ENCODE data around the gene SRRD.
A peak's percentile ranks its signal among the peaks of the same experiment; 100 is the strongest.

SRRD gene

GRCh38 chr22:26463688-26464087 lies 20.0 kb upstream of the SRRD start:
- Mint-ChIP-seq H3K4me3 (no peak overlapping the region), H3K27me3 (ENCODE audit: low read depth) (no peaks in the 10 kb centered on the region), H3K9me3 (no peaks in the 10 kb centered on the region), H3K36me3 (ENCODE audit: low read depth) (peaks cover 34% of the 10 kb centered on the region), H3K27ac (no peak overlapping the region), H3K4me1 (ENCODE audit: low read depth) (no peaks in the 10 kb centered on the region)

- H3K4me3 Mint-ChIP-seq = no peak overlapping the region
- H3K36me3 Mint-ChIP-seq (ENCODE audit: low read depth) = peaks cover 36% of the 10 kb centered on the region
- H3K27me3 Mint-ChIP-seq (ENCODE audit: low read depth) = no peaks in the 10 kb centered on the region
- no peaks in the 10 kb centered on the region for H3K9me3 Mint-ChIP-seq
- H3K27ac Mint-ChIP-seq = no peak overlapping the region
- no peaks in the 10 kb centered on the region for H3K4me1 Mint-ChIP-seq (ENCODE audit: low read depth)
Measured at GRCh38 chr22:26464312-26464711, 19.4 kb upstream of the SRRD start.

GRCh38 chr22:26466196-26466595 lies 17.5 kb upstream of the SRRD start:
- Mint-ChIP-seq H3K4me1 (ENCODE audit: low read depth) (no peaks in the 10 kb centered on the region), H3K36me3 (ENCODE audit: low read depth) (peaks cover 38% of the 10 kb centered on the region), H3K27ac (no peak overlapping the region), H3K27me3 (ENCODE audit: low read depth) (no peaks in the 10 kb centered on the region), H3K9me3 (no peaks in the 10 kb centered on the region), H3K4me3 (no peak overlapping the region)

- no peaks in the 10 kb centered on the region for H3K9me3 Mint-ChIP-seq
- H3K4me1 Mint-ChIP-seq (ENCODE audit: low read depth) = peaks cover 8% of the 10 kb centered on the region
- peaks cover 35% of the 10 kb centered on the region for H3K36me3 Mint-ChIP-seq (ENCODE audit: low read depth)
- no peak overlapping the region for H3K4me3 Mint-ChIP-seq
- no peak overlapping the region for H3K27ac Mint-ChIP-seq
- no peaks in the 10 kb centered on the region for H3K27me3 Mint-ChIP-seq (ENCODE audit: low read depth)
Measured at GRCh38 chr22:26470807-26471206, 12.9 kb upstream of the SRRD start.

- Mint-ChIP-seq H3K9me3 (no peaks in the 10 kb centered on the region), H3K27ac (no peak overlapping the region), H3K4me1 (ENCODE audit: low read depth) (peaks cover 9% of the 10 kb centered on the region), H3K4me3 (no peak overlapping the region), H3K36me3 (ENCODE audit: low read depth) (peaks cover 33% of the 10 kb centered on the region), H3K27me3 (ENCODE audit: low read depth) (no peaks in the 10 kb centered on the region)
Measured at GRCh38 chr22:26471522-26471921, 12.2 kb upstream of the SRRD start.

GRCh38 chr22:26474682-26475081 lies 9.0 kb upstream of the SRRD start:
- Mint-ChIP-seq H3K9me3 (no peaks in the 10 kb centered on the region), H3K36me3 (ENCODE audit: low read depth) (peaks cover 26% of the 10 kb centered on the region), H3K27ac (peak overlapping the region; percentile 38)

GRCh38 chr22:26476705-26477340 lies 6.9 kb upstream of the SRRD start:
- Mint-ChIP-seq H3K9me3 (no peaks in the 10 kb centered on the region), H3K36me3 (ENCODE audit: low read depth) (peaks cover 23% of the 10 kb centered on the region), H3K27ac (peak overlapping the region; percentile 46), H3K27me3 (ENCODE audit: low read depth) (no peaks in the 10 kb centered on the region), H3K4me1 (ENCODE audit: low read depth) (peaks cover 50% of the 10 kb centered on the region), H3K4me3 (peak overlapping the region; percentile 31)

More at GRCh38 chr22:26474682-26475081, 9.0 kb upstream of the SRRD start:
- H3K4me3 Mint-ChIP-seq = no peak overlapping the region
- H3K27me3 Mint-ChIP-seq (ENCODE audit: low read depth) = no peaks in the 10 kb centered on the region
- H3K4me1 Mint-ChIP-seq (ENCODE audit: low read depth) = peaks cover 32% of the 10 kb centered on the region

GRCh38 chr22:26477341-26477731 lies 6.3 kb upstream of the SRRD start:
- H3K4me3 Mint-ChIP-seq = peak overlapping the region; percentile 57
- H3K9me3 Mint-ChIP-seq = no peaks in the 10 kb centered on the region
- H3K27me3 Mint-ChIP-seq (ENCODE audit: low read depth) = no peaks in the 10 kb centered on the region
- H3K27ac Mint-ChIP-seq = peak overlapping the region; percentile 60
- peaks cover 55% of the 10 kb centered on the region for H3K4me1 Mint-ChIP-seq (ENCODE audit: low read depth)
- H3K36me3 Mint-ChIP-seq (ENCODE audit: low read depth) = peaks cover 23% of the 10 kb centered on the region

- peaks cover 61% of the 10 kb centered on the region for H3K4me1 Mint-ChIP-seq (ENCODE audit: low read depth)
- H3K27me3 Mint-ChIP-seq (ENCODE audit: low read depth) = no peaks in the 10 kb centered on the region
- H3K4me3 Mint-ChIP-seq = peak overlapping the region; percentile 82
- H3K36me3 Mint-ChIP-seq (ENCODE audit: low read depth) = peaks cover 19% of the 10 kb centered on the region
- peak overlapping the region; percentile 87 for H3K27ac Mint-ChIP-seq
- no peaks in the 10 kb centered on the region for H3K9me3 Mint-ChIP-seq
Measured at GRCh38 chr22:26479043-26479791, 4.5 kb upstream of the SRRD start.

- peaks cover 13% of the 10 kb centered on the region for H3K36me3 Mint-ChIP-seq (ENCODE audit: low read depth)
- H3K4me3 Mint-ChIP-seq = peak overlapping the region; percentile 82
- H3K9me3 Mint-ChIP-seq = no peaks in the 10 kb centered on the region
- H3K4me1 Mint-ChIP-seq (ENCODE audit: low read depth) = peaks cover 62% of the 10 kb centered on the region
- peak overlapping the region; percentile 87 for H3K27ac Mint-ChIP-seq
- no peaks in the 10 kb centered on the region for H3K27me3 Mint-ChIP-seq (ENCODE audit: low read depth)
Measured at GRCh38 chr22:26479792-26480610, 3.7 kb upstream of the SRRD start.

- Mint-ChIP-seq H3K36me3 (ENCODE audit: low read depth) (peaks cover 13% of the 10 kb centered on the region), H3K4me1 (ENCODE audit: low read depth) (peaks cover 68% of the 10 kb centered on the region), H3K9me3 (no peaks in the 10 kb centered on the region), H3K27ac (peak overlapping the region; percentile 87), H3K4me3 (peak overlapping the region; percentile 61), H3K27me3 (ENCODE audit: low read depth) (no peaks in the 10 kb centered on the region)
Measured at GRCh38 chr22:26480611-26480932, 3.1 kb upstream of the SRRD start.

- peaks cover 71% of the 10 kb centered on the region for H3K4me1 Mint-ChIP-seq (ENCODE audit: low read depth)
- H3K4me3 Mint-ChIP-seq = peak overlapping the region; percentile 61
- peaks cover 13% of the 10 kb centered on the region for H3K36me3 Mint-ChIP-seq (ENCODE audit: low read depth)
- no peaks in the 10 kb centered on the region for H3K9me3 Mint-ChIP-seq
- no peaks in the 10 kb centered on the region for H3K27me3 Mint-ChIP-seq (ENCODE audit: low read depth)
- peak overlapping the region; percentile 87 for H3K27ac Mint-ChIP-seq
Measured at GRCh38 chr22:26481112-26481693, 2.5 kb upstream of the SRRD start.

- no peaks in the 10 kb centered on the region for H3K27me3 Mint-ChIP-seq (ENCODE audit: low read depth)
- H3K4me3 Mint-ChIP-seq = peak overlapping the region; percentile 96
- peak overlapping the region; percentile 87 for H3K27ac Mint-ChIP-seq
- peaks cover 13% of the 10 kb centered on the region for H3K36me3 Mint-ChIP-seq (ENCODE audit: low read depth)
- H3K4me1 Mint-ChIP-seq (ENCODE audit: low read depth) = peaks cover 70% of the 10 kb centered on the region
- no peaks in the 10 kb centered on the region for H3K9me3 Mint-ChIP-seq
Measured at GRCh38 chr22:26481694-26482093, 2.0 kb upstream of the SRRD start.

- H3K27ac Mint-ChIP-seq = peak overlapping the region; percentile 87
- peak overlapping the region; percentile 96 for H3K4me3 Mint-ChIP-seq
- peaks cover 11% of the 10 kb centered on the region for H3K36me3 Mint-ChIP-seq (ENCODE audit: low read depth)
- H3K27me3 Mint-ChIP-seq (ENCODE audit: low read depth) = no peaks in the 10 kb centered on the region
- H3K4me1 Mint-ChIP-seq (ENCODE audit: low read depth) = peaks cover 66% of the 10 kb centered on the region
- no peaks in the 10 kb centered on the region for H3K9me3 Mint-ChIP-seq
Measured at GRCh38 chr22:26482161-26482560, 1.5 kb upstream of the SRRD start.

Data from T-helper 1 cell treated with Interleukin-12 subunit alpha and Interleukin-12 subunit beta and Interleukin-4 antibody, amounts not matched to agents 30 μg/mL and 1 μg/mL, for 36 hours (primary cell).